ENCODE data around the gene OGFR.

The OGFR gene

DNA sequence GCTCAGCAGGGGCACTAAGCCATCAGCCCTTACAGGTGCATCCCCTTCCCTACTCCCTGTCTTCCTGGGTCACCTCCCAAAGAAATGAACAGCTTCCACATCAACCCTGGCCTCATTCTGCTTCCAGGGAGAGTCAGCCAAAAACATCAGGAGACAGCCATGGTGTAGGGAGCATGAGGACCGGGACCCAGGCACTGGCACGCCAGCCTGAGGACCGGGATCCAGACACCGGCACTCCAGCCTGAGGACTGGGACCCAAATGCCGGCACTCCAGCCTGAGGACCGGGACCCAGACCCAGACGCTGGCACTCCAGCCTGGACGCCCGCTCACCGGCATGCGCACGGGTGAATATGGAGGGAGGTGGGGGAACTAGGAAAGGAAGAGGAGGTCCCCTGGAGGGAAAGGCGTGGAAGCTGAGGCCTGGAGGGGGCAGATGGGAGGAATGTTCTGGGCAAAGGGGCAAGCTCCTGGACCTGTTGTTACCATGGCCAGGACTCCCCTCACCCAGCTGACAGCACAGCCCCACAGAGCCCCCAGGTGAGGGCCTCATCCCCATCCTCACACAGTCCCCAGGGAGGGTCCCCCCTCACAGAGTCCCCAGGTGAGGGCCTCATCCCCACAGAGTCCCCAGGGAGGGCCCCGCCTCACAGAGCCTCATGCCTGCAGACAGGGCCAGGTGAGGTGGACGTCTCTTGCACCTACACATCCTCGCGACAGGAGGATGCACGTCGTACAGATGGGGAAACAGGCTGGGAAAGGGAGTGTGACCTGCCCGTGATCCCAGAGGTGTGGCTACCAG lies 34.3 kb upstream of the OGFR start:
- DNase-seq: peak; percentile 26

GRCh38 chr20:62770916-62771315 lies 33.7 kb upstream of the OGFR start:
- no peak for DNase-seq

DNA sequence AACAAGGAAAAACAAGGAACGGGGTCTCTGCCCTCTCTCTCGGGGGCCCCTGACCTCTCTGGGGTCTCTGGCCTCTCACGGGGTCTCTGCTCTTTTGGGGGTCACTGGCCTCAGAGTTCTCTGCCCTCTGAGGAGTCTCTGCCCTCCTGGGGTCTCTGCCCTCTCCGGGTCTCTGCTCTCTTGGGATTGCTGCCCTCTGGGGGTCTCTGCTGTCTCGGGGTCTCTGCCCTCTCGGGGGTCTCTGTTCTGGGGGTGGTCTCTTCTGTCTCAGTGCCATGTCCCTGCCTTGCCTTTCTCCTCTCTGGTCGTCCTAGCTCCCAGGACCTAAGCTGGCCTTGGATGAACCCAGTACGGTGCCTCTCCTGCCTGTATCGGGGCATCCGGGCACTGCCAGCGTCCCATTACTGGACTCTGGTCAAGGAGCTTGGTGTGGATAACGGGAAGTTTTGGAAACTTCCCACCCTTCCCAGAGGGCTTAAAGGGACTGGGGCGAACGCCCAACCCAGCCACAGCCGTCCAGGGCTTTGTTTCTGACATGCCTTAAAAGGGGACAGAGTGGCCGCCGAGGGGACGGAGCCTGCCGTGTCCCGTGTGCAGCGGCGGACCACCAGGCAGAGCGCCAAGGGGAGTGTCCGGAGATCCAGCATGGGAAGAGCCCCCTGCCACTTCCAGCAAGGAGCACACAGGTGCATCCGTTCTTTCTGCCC lies 33.1 kb upstream of the OGFR start:
- peak; percentile 29 for DNase-seq

GRCh38 chr20:62772103-62772611 lies 32.5 kb upstream of the OGFR start:
- peak; percentile 13 for DNase-seq

DNA sequence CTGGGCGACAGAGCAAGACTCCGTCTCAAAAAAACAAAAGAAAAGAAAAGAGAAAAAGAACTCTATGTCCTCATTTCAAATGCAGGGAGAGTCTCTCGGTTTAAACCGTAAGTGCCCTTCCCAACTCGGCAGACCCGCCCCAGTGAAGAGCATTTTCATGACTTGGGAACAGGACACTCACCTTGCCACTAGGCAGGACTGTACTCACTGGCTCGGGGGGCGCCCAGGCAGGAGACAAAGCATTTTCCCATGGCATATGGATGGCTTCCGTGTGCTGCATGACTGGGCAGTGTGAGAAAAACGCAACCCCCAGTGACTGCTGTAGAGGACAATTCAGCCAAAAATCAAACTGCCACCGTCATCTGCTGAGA lies 32.0 kb upstream of the OGFR start:
- peak; percentile 3 for DNase-seq

DNA sequence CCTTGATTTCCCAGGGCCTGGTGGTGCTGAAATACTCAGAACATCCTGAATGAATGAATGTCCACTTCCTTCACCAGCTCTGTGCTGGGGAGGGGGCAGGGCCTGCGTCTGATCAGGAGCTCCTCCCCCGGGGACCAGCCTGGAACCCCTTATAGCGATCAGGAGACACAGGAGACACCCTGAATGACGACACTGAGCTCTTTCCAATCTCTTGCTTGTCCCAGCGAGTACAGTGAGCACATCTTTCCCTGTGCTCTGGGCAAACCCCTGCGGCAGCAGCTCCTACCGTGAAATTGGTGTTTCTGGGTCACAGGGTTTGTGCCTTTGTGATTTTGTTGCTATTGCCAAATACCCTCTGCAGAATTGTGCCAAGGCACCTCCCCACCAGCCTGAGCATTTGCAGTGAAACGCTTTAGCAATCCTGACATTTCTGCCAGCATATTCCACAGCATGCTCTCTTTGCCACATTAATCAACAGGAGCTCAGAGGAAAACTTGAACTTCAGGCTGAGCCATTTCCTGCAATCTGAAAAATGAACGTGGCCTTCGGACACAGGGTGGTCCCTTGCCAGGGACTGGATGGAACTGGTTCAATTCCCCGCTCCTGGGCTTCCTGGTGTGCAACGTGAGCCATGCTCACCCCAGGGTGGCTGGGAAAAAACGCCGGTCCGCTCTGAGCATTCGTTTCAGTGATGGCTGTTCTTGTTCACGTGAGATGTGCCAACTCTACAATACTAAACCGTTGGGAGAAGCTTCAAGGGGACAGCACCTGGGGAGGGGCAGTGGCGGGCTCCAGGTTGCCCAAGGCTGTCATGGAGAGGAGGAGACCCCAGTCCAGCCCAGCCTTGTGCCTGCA lies 31.4 kb upstream of the OGFR start:
- DNase-seq: peak; percentile 52

GRCh38 chr20:62773845-62774714 lies 30.6 kb upstream of the OGFR start:
- DNase-seq: no peak

GRCh38 chr20:62774762-62775161 lies 29.9 kb upstream of the OGFR start:
- no peak for DNase-seq

DNA sequence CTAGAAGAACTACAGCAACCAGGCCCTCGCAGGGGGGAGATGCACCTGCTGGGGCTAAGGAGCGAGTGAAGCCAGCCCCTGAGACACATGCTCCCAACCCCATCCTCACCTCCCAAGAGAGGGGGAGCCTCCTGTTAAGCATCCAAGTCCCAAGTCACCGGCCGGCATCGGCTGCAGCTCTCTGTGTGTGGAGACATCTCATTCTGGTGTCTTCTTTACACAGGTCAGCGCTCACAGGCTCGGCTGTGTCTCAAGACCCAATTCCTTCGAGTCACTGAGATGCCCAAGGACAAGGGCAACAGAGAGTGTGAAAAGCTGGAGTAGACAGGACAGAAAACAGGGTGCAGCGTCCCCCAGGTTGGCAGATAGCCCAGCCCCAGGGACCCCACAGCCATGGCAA lies 29.4 kb upstream of the OGFR start:
- DNase-seq: no peak

DNA sequence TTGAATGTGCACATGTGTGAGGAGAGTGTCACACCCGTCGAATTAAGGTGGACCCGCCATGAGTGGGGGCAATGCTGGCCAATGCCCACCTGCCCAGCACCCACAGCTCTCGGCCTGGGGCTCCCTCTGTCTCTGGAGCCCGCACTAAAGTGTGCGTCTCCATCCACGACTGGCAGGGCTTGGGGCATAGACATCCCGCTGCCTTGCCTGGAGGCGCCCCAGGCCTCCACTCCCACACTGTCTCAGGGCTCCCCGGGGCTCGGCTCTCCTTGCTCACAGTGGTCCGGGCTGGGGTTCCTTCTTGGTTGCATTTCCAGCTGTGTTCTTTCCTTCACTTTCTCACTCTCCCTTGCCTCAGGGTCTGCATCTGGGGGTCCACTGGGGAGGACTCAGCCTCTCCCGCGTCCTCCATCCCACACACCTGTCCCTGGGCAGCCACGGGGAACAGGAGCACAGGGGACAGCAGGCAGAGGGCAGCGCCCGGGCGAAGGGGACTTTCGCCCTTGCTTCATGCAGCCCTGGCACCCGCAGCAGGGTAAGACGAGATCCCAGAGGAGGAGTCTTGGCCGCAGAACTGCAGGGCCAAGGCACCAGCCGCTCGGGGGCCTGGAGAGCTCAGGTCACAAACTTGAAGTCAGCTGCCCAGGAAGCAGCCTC lies 28.5 kb upstream of the OGFR start:
- no peak for DNase-seq

DNA sequence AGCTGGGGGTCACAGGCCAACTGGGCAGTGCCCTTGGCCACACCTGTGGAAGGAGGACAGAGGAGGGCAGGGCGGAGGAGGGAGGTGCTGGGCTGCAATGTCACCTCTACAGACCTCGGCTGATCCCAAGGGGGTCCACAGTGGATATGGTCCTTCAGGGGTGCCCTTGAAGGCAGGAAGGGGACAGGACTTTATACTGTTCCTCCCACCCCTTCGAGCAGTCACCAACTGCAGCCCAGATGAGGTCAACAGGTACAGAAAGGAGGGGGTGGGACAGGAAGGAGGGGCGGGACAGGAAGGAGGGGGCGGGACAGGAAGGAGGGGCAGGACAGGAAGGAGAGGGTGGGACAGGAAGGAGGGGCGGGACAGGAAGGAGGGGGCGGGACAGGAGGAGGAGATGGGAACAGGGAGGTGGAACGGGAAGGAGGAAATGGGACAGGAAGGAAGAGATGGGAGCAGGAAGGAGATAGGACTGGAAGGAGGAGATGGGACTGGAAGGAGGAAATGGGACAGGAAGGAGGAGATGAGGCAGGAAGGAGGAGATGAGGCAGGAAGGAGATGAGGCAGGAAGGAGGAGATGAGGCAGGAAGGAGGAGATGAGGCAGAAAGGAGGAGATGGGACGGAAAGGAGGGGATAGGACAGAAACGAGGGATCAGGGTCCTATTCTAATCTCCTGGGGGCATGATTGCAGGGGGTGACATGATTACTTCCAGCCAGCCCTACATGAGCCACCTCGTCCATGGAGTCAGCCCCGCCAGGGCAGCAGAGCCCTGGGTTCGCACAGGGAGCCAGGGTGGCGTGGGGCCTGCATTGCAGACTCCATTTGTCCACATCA lies 27.7 kb upstream of the OGFR start:
- no peak for DNase-seq

DNA sequence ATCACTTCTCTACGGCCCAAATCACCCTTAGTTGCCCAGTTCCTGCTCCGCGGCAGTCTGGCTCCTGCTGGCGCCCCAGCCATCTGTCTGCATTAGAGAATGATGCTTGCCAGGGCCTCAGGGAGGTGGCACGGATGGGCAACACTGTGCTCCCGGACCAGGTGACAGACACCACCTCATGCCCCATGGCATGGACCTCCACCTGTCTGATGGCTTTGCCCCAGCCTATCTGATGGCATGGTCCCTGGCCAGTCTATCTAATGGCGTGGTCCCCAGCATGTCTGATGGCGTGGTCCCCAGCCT lies 27.2 kb upstream of the OGFR start:
- no peak for DNase-seq

DNA sequence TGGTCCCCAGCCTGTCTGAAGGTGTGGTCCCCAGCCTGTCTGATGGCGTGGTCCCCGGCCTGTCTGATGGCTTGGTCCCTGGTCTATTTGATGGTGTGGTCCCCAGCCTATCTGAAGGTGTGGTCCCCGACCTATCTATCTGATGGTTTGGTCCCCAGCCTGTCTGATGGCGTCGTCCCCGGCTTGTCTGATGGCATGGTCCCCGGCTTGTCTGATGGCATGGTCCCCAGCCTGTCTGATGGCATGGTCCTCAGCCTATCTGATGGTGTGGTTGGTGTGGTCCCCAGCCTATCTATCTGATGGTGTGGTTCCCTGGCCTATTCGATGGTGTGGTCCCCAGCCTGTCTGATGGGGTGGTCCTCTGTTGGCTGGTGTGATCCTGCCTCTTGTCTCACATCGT lies 26.6 kb upstream of the OGFR start:
- DNase-seq: no peak

- no peak for DNase-seq
Measured at GRCh38 chr20:62778601-62779416, 25.8 kb upstream of the OGFR start.

GRCh38 chr20:62779417-62779685 lies 25.3 kb upstream of the OGFR start:
- no peak for DNase-seq

DNA sequence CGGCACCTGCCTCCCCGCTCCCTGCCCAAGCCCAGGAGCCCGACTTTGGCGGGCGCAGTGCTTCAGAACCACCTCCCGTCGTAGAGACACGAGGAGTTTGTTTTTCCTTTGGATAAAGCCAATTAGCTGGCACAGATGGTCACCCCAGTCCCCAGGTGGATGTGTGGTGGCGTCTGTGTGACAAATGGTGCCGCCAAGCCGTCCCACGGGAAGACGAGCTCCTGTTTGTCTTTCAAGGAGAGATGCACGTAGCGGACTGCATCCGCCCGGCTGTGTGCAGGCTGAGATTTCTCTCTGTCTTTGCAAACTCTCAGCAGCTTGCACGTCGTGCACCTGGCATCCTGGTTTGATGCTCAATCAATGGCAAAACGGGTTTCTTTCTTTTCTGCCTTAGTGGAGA lies 24.4 kb upstream of the OGFR start:
- DNase-seq: no peak

DNA sequence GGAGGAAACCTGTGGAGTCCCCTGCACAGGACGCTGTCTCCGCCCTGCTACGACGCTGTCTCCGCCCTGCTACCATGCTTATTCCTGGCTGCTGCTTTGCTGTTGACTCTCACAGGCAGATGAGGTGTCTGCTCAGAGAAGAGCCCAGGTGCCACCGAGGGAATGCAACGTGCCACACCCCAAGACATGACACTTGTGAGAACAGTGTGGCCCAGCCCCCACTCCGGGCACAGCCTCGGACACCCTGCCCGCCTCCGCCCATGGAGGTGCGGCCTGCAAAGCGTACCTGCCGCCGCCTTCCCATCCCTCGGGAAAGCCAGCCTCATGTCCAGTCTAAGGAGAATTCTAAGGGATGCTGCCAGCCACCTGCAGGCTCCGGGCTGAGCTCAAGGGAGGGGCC lies 23.9 kb upstream of the OGFR start:
- no peak for DNase-seq

DNA sequence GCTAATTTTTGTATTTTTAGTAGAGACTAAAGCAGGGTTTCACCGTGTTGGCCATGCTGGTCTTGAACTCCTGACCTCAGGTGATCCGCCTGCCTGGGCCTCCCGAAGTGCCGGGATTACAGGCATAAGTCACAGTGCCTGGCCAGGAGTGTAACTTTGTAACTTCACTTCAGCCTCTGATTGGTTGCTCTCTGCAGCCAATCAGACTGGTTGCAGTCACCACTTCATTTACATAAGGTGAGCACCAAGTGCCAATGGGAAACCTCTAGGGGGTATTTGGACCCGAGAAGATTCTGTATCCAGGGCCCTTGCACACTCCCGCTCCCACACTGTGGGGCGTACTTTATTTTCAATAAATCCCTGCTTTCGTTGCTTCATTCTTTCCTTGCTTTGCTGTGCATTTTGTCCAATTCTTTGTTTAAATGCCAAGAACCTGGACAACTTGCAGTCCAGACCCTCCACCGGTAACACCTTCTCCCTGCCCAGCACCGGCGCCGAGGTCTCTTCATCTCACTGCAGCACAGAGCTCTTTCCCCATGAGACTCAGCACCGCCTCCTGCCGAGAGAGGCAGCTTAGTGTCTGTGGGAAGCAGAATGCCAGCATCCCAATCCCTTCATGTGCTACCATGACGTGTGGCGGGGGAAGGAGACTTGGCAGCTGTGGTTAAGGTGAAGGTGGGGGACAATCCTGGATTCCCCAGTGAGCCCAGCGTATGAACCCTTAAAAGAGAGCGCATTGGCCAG lies 22.3 kb upstream of the OGFR start:
- DNase-seq: no peak

DNA sequence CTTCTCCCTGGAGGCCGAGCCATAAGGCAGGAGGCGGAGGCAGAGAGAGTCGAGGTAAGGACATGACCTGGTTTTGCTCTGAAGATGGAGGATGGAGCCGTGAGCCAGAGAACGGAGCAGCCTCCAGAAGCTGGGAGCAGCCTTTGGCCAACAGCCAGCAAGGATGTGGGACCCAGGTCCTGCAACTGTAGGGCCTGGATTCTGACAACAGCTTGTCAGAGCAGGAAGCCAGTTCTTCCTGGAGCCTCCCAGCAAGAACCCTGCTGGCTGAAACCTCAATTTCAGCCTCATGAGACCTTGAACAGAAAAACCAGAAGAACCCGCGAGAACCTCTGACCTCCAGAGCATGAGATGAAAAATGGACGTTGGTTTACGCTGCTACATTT lies 21.7 kb upstream of the OGFR start:
- no peak for DNase-seq

DNA sequence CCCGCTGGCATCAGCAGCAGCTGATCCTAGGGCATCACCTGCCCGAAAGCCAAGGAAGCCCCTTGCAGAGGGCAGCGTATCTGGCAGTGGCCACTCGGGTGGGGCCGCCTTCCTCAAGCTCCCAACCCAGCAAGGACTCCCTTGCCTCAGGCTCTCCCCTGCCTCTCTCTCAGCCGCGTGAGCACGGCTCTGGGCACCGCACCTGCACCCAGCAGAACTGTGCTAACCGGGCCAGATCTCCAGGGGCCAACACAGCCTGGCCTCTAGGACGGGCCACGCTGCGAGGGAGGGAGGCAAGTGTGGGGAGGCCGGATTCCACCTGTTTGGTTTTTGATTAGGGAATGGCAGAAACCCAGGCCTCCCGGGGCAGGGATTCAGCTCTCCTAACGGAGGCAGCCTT lies 20.1 kb upstream of the OGFR start:
- no peak for DNase-seq

All from left hindlimb (tissue), 1 donor.